Mucosa of gallbladder (tissue), 1 donor: Measurements from ENCODE around the gene USP6. TPM values are rescaled to one million over a fixed set of nuclear protein-coding genes. Genes with fewer than 3 reads are reported as not detected.
"Not testable (repeated sequence)": the region's sequence is repeated elsewhere in the genome, so short reads cannot be mapped to it uniquely, and the experiment has no call there.

Experiments
- DNase-seq: peaks from one replicate; pipeline ENCODE4 v3.0.0-alpha.2; 2020; ENCODE audit warnings: low spot score
- total RNA-seq: library from RNA; stranded (reverse); gene quantifications from one replicate; pipeline ENCODE4 v1.2.1, GENCODE V29; 2021
- donor health status: DM: no; HTN: no; CAD: no.

USP6 gene
- total RNA-seq, 1 donor from 2014 or later: 0.09 TPM

DNA sequence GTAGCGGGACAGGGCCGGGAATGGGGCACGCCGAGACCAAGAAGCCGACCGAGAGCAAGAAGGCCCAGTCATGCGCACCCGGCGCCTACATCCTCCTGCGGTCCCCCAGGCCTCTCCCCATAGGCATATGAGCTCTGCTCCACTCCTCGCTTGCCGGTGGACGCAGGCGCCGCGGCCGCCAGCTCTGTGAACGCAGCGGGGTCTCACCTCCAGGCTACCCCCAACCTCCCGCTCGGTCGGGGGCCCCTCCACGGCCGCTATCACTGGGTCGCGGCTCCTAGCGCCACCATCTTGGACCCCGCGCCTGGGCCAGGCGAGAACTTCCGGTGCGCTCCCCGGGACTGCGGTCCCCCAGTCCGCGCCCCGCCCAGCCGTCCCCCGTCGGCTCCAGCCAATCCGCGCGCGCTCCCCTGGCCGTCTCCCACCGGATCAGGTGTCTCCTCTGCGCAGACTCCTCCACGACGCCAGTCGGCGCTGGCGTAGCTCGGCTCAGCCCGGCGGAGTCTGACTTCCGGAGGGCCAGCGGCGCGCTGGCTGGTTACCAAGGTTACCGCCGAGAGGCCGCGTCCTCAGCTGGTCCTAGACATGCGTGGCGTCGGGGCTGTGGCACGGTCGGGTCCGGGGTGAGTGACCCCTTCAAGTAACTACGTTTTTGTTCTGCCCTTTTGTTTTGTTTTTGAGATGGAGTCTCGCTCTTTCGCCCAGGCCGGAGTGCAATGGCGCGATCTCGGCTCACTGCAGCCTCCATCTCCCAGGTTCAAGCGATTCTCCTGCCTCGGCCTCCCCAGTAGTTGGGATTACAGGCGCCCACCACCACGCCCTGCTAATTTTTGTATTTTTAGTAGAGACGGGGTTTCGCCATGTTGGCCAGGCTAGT lies 75.9 kb downstream of the USP6 start, which contains the start of gene ZNF594:
TSS of gene ZNF594 (minus strand) at position 328 of the 877 bp plus-strand sequence. CDS start 7,612 bp downstream, outside the sequence.
- DNase-seq: peak; percentile 96

- DNase-seq: no peak
Measured at GRCh38 chr17:5194346-5194745, 78.5 kb downstream of the USP6 start.

DNA sequence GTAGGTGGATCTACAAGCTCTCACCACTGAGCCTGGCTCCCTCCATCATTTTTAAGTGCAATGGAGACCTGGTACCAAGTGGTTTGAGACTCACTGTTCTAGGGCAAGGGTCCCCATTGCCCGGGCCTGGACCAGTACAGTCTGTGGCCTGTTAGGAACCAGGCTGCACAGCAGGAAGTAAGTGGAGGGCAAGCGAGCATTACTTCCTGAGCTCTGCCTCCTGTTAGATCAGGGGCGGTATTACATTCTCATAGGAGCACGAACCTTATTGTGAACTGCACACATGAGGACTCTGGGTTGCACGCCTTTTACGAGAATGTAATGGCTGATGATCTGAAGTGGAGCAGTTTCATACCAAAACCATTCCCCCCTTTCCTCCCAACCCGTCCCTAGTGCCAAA lies 82.6 kb downstream of the USP6 start:
- no peak for DNase-seq

DNA sequence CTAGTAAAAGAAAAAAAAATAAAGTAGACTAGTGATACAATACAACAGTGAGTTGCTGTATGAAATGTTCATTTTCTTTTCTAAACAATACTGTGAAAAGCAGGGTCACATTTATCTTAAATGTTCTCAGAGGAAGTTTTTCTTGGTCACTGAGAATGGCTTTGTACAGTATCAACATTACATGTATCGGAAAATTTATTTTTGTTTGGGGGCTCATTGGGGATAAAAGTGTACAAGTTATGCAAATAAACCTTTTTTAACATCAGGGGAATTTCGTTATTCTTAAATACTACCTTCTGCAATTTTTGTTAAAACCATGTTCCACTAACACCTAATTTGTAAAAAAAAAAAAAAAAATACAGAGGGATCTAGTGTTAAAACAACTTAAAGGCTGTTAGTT lies 84.5 kb downstream of the USP6 start:
- no peak for DNase-seq

DNA sequence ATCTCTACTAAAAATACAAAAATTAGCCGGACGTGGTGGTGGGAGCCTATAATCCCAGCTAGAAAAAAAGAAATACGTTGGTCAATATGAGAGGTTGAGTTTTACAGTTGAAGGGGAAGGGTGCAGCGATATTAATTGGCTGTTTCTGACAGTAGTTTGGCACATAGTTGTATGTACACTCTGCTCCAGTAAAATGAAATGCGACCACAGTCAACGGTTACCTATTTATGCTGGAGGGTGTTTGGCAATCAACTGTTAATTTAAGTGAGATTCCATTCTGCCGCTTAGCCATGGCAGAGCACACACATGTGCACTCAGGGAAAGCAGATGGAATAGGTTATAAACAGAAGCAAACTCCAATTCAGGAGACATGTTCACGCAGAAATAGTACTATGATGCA lies 85.2 kb downstream of the USP6 start:
- no peak for DNase-seq

DNA sequence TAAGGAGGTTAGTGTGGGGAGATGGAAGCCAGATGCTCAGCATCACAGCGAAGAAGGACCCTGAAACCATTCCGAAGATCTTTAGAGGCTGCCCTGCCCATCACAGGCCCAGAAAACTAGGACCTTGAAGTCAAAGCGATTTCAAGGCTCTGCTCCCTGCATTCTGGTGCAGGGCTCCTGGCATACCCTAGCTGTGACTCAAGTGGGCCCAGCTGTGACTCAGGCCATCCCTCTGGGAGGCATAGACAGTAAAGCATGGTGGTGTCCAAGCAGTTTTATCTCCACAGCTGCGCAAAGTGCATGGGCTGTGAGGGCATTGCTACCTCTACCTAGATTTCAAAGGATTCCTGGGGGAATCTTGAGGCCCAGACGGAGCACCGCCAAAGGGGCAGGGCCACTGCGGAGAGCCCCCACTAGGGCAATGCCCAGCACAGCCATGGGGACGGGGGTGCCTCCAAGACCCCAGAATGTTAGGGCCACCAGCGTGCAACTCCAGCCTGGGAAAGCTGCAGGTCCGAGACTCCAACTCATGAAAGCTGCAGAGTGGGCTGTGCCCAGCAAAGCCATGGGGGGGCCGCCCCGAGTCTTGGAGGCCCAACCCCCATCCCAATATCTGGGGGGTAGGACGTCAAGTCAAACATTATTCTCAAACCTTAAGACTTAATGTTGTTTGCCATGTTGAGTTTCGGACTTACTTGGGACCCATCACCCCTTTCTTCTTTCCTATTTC lies 87.5 kb downstream of the USP6 start:
- DNase-seq: no peak

DNA sequence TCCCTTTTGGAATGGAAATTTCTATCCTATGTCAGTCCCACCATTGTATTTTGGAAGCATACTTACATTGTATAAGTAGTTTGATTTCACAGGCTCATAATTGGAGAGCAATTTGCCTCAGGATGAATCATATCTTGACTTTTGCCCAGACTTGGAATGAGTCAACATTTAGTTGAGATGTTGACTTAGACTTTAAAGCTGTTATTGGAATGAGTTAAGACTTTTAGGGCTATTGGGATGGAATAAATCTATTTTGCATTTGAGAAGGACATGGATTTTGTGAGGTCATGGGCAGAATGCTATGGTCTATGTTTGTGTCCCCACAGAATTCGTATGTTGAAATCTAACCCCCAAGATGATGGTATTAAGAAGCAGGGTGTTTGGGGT lies 88.1 kb downstream of the USP6 start:
- DNase-seq: no peak

DNA sequence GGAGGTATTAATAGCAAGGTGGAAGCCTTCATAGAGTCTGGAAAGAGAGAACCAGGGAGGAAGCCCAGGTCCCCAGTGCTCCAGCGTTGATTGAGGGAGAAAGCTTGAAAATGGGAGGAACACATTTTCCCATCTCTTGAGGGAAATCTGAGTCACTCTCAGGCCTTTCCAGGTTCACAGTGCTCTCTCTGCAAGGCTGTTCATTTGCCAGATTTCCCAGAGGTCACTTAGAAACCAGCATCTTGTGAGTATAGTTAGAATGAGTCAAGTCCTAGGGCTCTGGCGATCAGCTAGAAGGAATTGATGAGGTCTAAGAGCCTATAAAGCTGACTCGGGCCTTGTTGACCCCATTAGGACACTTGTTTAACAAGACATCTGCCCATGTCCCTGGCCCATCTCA lies 93.6 kb downstream of the USP6 start:
- DNase-seq: no peak

DNA sequence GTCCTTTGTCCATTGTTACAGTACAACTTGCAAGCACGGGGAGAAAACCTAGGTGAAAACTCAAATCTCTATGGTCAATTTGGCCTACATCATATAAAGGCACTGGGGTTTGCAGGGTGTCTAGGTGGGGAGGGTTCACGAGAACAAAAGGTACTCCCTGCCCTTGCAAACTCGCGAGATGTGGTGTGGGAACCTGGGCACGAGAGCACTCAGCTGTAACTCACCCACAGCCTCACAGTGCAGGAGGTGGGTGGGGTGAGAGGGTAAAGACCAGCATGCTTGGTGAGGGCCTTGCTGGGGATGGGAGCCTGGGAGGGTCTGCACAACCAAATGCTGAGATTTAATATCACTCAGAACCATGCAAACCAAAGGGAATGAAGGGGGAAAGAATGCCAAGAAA lies 94.3 kb downstream of the USP6 start:
- no peak for DNase-seq

GRCh38 chr17:5210614-5211252 lies 94.9 kb downstream of the USP6 start:
- DNase-seq: no peak

DNA sequence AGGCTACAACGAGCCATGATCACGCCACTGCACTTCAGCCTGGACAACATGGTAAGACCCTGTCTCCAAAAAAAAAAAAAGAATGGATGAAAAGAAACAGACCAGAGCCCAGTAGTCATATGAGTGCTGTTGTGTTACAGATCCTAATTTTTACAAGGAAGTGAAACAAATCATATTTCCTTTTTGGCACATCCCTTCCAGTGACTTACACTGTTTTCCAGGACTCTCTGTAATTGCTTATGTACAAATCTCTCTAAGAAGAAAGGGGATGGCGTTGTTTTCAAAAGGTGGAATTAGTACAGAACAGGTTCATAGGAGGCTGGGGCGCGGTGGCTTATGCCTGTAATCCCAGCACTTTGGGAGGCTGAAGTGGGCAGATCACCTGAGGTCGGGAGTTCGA lies 95.6 kb downstream of the USP6 start:
- DNase-seq: no peak

DNA sequence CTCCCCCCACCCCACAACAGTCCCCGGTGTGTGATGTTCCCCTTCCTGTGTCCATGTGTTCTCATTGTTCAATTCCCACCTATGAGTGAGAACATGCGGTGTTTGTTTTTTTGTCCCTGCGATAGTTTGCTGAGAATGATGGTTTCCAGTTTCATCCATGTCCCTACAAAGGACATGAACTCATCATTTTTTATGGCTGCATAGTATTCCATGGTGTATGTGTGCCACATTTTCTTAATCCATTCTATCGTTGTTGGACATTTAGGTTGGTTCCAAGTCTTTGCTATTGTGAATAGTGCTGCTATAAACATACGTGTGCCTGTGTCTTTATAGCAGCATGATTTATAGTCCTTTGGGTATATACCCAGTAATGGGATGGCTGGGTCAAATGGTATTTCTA lies 101.7 kb downstream of the USP6 start:
- DNase-seq: not testable (repeated sequence)

DNA sequence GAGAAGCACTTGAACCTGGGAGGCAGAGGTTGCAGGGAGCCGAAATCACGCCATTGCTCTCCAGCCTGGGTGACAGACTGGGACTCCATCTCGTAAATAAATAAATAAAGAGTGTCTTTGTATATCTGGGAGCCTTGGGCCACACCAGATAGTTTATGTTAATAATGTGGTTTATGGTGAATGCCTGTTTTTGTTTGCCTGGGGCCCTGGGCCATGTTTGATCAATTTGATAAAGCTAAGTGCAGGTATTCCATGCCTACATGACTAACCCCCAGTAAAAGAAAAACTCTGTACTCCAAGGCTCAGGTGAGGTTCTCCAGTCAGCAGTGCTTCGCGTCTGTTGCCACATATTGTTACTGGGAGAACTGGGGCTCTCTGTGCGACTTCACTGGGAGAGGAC lies 103.7 kb downstream of the USP6 start:
- no peak for DNase-seq

- no peak for DNase-seq
Measured at GRCh38 chr17:5220074-5220473, 104.2 kb downstream of the USP6 start.

DNA sequence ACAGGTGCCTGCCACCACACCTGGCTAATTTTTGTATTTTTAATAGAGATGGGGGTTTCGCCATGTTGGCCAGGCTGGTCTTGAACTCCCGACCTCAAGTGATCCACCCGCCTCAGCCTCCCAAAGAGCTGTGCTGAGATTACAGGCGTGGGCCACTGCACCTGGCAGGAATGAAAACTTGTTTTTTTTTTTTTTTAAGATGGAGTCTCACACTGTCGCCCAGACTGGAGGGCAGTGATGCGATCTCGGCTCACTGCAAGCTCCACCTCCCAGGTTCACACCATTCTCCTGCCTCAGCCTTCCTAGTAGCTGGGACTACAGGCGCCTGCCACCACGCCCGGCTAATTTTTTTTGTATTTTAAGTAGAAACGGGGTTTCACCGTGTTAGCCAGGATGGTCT lies 106.1 kb downstream of the USP6 start:
- not testable (repeated sequence) for DNase-seq

Other genes with a start within 250 kb of the USP6 start
- 8.8 TPM for gene C17orf107, start 216.5 kb upstream of the USP6 start, total RNA-seq
- 9.4 TPM for gene CHRNE, start 212.9 kb upstream of the USP6 start, total RNA-seq
- not detected for gene GP1BA, start 183.8 kb upstream of the USP6 start, total RNA-seq
- 68.9 TPM for gene SLC25A11, start 176.0 kb upstream of the USP6 start, total RNA-seq
- gene RNF167, start 175.8 kb upstream of the USP6 start, total RNA-seq: 140 TPM
- 484 TPM for gene PFN1, start 167.5 kb upstream of the USP6 start, total RNA-seq
- 7.5 TPM for gene ENO3, start 164.9 kb upstream of the USP6 start, total RNA-seq
- gene SPAG7, start 148.2 kb upstream of the USP6 start, total RNA-seq: 54.2 TPM
- 68.0 TPM for gene CAMTA2, start 128.4 kb upstream of the USP6 start, total RNA-seq
- gene INCA1, start 118.5 kb upstream of the USP6 start, total RNA-seq: 1.4 TPM
- 234 TPM for gene KIF1C, start 118.1 kb upstream of the USP6 start, total RNA-seq
- gene SLC52A1, start 80.6 kb upstream of the USP6 start, total RNA-seq: not detected
- 8.7 TPM for gene ZFP3, start 37.6 kb upstream of the USP6 start, total RNA-seq
- 9.6 TPM for gene ZNF232, start 4.2 kb upstream of the USP6 start, total RNA-seq
- 9.2 TPM for gene ZNF594, start 75.8 kb downstream of the USP6 start, total RNA-seq
- gene SCIMP, start 118.8 kb downstream of the USP6 start, total RNA-seq: 4.9 TPM
- 35.9 TPM for gene RABEP1, start 166.3 kb downstream of the USP6 start, total RNA-seq